Measurements from ENCODE around the gene UBE2R2. TPM values are rescaled to one million over a fixed set of nuclear protein-coding genes. Genes with fewer than 3 reads are reported as not detected.
A peak's percentile ranks its signal among the peaks of the same experiment; 100 is the strongest.
"Not testable (repeated sequence)": the region's sequence is repeated elsewhere in the genome, so short reads cannot be mapped to it uniquely, and the experiment has no call there.

Gene UBE2R2
- total and polyA plus RNA-seq, 2 donors (not counting 1 experiment from before 2014, with no cell fraction given): 23.9 to 57.1 TPM

- Histone ChIP-seq H3K4me2 (ENCODE audit: extremely low read depth, insufficient read depth, low read length) (no peak overlapping the region), H2AFZ (ENCODE audit: low read length) (no peak overlapping the region)
- DNase-seq (ENCODE audit: low read depth in 2 of 2): peak; percentile 31 to 33
Measured at GRCh38 chr9:33791117-33791516, 25.8 kb upstream of the UBE2R2 start.

GRCh38 chr9:33793496-33793895 is 23.5 kb upstream of the UBE2R2 start:
- not testable (repeated sequence) for H3K27me3 ChIP-seq (ENCODE audit: control insufficient read depth, insufficient read depth, low read length); H3K4me3 ChIP-seq (replicated peaks in 1 of 4; ENCODE audit: control extremely low read depth in 1 of 4, insufficient read depth in 1 of 4, low read depth in 3 of 4, low read length in 4 of 4); H3K79me2 ChIP-seq (ENCODE audit: control insufficient read depth, insufficient read depth, low read length); H3K27ac ChIP-seq (ENCODE audit: insufficient read depth, low read length); H3K9ac ChIP-seq (ENCODE audit: insufficient read depth, low read length); H2AFZ ChIP-seq (ENCODE audit: low read length); H3K4me2 ChIP-seq (ENCODE audit: extremely low read depth, insufficient read depth, low read length); H3K4me1 ChIP-seq (ENCODE audit: control insufficient read depth, extremely low read depth, insufficient read depth, low read length); H3K9me3 ChIP-seq (ENCODE audit: control insufficient read depth, insufficient read depth, low read depth, low read length); H3K36me3 ChIP-seq (ENCODE audit: control insufficient read depth, insufficient read depth, low read length); DNase-seq (ENCODE audit: low read depth in 2 of 2); H4K20me1 ChIP-seq (ENCODE audit: control insufficient read depth, extremely low read depth, insufficient read depth, low read length)

More at GRCh38 chr9:33791117-33791516, 25.8 kb upstream of the UBE2R2 start:
- H3K9me3 ChIP-seq (ENCODE audit: control insufficient read depth, insufficient read depth, low read depth, low read length): no peaks in the 10 kb centered on the region
- no peak overlapping the region for H3K9ac ChIP-seq (ENCODE audit: insufficient read depth, low read length)
- no peaks in the 10 kb centered on the region for H3K27me3 ChIP-seq (ENCODE audit: control insufficient read depth, insufficient read depth, low read length)
- H3K79me2 ChIP-seq (ENCODE audit: control insufficient read depth, insufficient read depth, low read length): no peaks in the 10 kb centered on the region
- no peak overlapping the region for H3K27ac ChIP-seq (ENCODE audit: insufficient read depth, low read length)
- H3K4me3 ChIP-seq (replicated peaks in 1 of 4; ENCODE audit: control extremely low read depth in 1 of 4, insufficient read depth in 1 of 4, low read depth in 3 of 4, low read length in 4 of 4): no peak overlapping the region
- no peak for TF ChIP-seq EZH2 (IDR thresholded peaks at IDR 0.05; ENCODE audit: low read length, missing control alignments)
- TF ChIP-seq CTCF (conservative IDR thresholded peaks at IDR 0.05 in 1 of 2, IDR thresholded peaks at IDR 0.05 in 1 of 2; ENCODE audit: low read depth in 1 of 2, low read length in 2 of 2): no peak
- H3K4me1 ChIP-seq (ENCODE audit: control insufficient read depth, extremely low read depth, insufficient read depth, low read length): peaks cover 3% of the 10 kb centered on the region
- H3K36me3 ChIP-seq (ENCODE audit: control insufficient read depth, insufficient read depth, low read length): no peaks in the 10 kb centered on the region
- no peaks in the 10 kb centered on the region for H4K20me1 ChIP-seq (ENCODE audit: control insufficient read depth, extremely low read depth, insufficient read depth, low read length)

- Histone ChIP-seq H3K36me3 (ENCODE audit: control insufficient read depth, insufficient read depth, low read length) (no peaks in the 10 kb centered on the region), H4K20me1 (ENCODE audit: control insufficient read depth, extremely low read depth, insufficient read depth, low read length) (no peaks in the 10 kb centered on the region), H3K4me3 (replicated peaks in 1 of 4; ENCODE audit: control extremely low read depth in 1 of 4, insufficient read depth in 1 of 4, low read depth in 3 of 4, low read length in 4 of 4) (no peak overlapping the region), H3K79me2 (ENCODE audit: control insufficient read depth, insufficient read depth, low read length) (no peaks in the 10 kb centered on the region), H3K9ac (ENCODE audit: insufficient read depth, low read length) (no peak overlapping the region), H2AFZ (ENCODE audit: low read length) (no peak overlapping the region), H3K4me2 (ENCODE audit: extremely low read depth, insufficient read depth, low read length) (no peak overlapping the region), H3K9me3 (ENCODE audit: control insufficient read depth, insufficient read depth, low read depth, low read length) (no peaks in the 10 kb centered on the region), H3K4me1 (ENCODE audit: control insufficient read depth, extremely low read depth, insufficient read depth, low read length) (peaks cover 3% of the 10 kb centered on the region), H3K27me3 (ENCODE audit: control insufficient read depth, insufficient read depth, low read length) (no peaks in the 10 kb centered on the region), H3K27ac (ENCODE audit: insufficient read depth, low read length) (no peak overlapping the region)
- TF ChIP-seq EZH2 (IDR thresholded peaks at IDR 0.05; ENCODE audit: low read length, missing control alignments): no peak
- TF ChIP-seq CTCF (conservative IDR thresholded peaks at IDR 0.05 in 1 of 2, IDR thresholded peaks at IDR 0.05 in 1 of 2; ENCODE audit: low read depth in 1 of 2, low read length in 2 of 2): no peak
- DNase-seq (ENCODE audit: low read depth in 2 of 2): no peak
Measured at GRCh38 chr9:33794560-33794959, 22.4 kb upstream of the UBE2R2 start.

All from fibroblast of lung (primary cell).